Measurements from ENCODE around the gene TRAF3. TPM values are rescaled to one million over a fixed set of nuclear protein-coding genes. Genes with fewer than 3 reads are reported as not detected.

TRAF3 gene
- total RNA-seq, 2 donors from 2014 or later = 14.5 to 28.7 TPM

GRCh38 chr14:102911991-102912761 lies 134.9 kb downstream of the TRAF3 start:
- no peaks in the 10 kb centered on the region for H3K27me3 ChIP-seq (replicated peaks; ENCODE audit: insufficient read depth)
- no peak for DNase-seq (ENCODE audit: low spot score)
- H3K4me1 ChIP-seq (ENCODE audit: control insufficient read depth in 1 of 2, low read depth in 2 of 2) = no peaks in the 10 kb centered on the region
- no peak overlapping the region for H3K4me3 ChIP-seq
- H3K36me3 ChIP-seq = no peaks in the 10 kb centered on the region
- H3K9me3 ChIP-seq = no peaks in the 10 kb centered on the region
- ATAC-seq (ENCODE audit: insufficient number of reproducible peaks, low FRiP score, low read depth) = no peak
- no peak for TF ChIP-seq CTCF (IDR thresholded peaks at IDR 0.05)
- no peak overlapping the region for H3K27ac ChIP-seq

- no peak overlapping the region for H3K27ac ChIP-seq
- TF ChIP-seq CTCF (IDR thresholded peaks at IDR 0.05) = no peak
- no peaks in the 10 kb centered on the region for H3K36me3 ChIP-seq
- no peaks in the 10 kb centered on the region for H3K27me3 ChIP-seq (replicated peaks; ENCODE audit: insufficient read depth)
- H3K4me1 ChIP-seq (ENCODE audit: control insufficient read depth in 1 of 2, low read depth in 2 of 2) = no peaks in the 10 kb centered on the region
- ATAC-seq (ENCODE audit: insufficient number of reproducible peaks, low FRiP score, low read depth) (no peak), DNase-seq (ENCODE audit: low spot score) (no peak)
- no peaks in the 10 kb centered on the region for H3K9me3 ChIP-seq
- no peak overlapping the region for H3K4me3 ChIP-seq
Observed at GRCh38 chr14:102913341-102914211, 136.3 kb downstream of the TRAF3 start.

- H3K27ac ChIP-seq = no peak overlapping the region
- no peak for DNase-seq (ENCODE audit: low spot score)
- no peaks in the 10 kb centered on the region for H3K27me3 ChIP-seq (replicated peaks; ENCODE audit: insufficient read depth)
- H3K36me3 ChIP-seq = no peaks in the 10 kb centered on the region
- no peak for TF ChIP-seq CTCF (IDR thresholded peaks at IDR 0.05)
- H3K4me1 ChIP-seq (ENCODE audit: control insufficient read depth in 1 of 2, low read depth in 2 of 2) = no peaks in the 10 kb centered on the region
- no peaks in the 10 kb centered on the region for H3K9me3 ChIP-seq
- ATAC-seq (ENCODE audit: insufficient number of reproducible peaks, low FRiP score, low read depth) = no peak
- H3K4me3 ChIP-seq = no peak overlapping the region
Observed at GRCh38 chr14:102914474-102915291, 137.4 kb downstream of the TRAF3 start.

- Histone ChIP-seq H3K36me3 (no peaks in the 10 kb centered on the region), H3K27me3 (replicated peaks; ENCODE audit: insufficient read depth) (no peaks in the 10 kb centered on the region), H3K4me1 (ENCODE audit: control insufficient read depth in 1 of 2, low read depth in 2 of 2) (no peaks in the 10 kb centered on the region), H3K27ac (no peak overlapping the region), H3K9me3 (no peaks in the 10 kb centered on the region), H3K4me3 (no peak overlapping the region)
- DNase-seq (ENCODE audit: low spot score) (no peak), ATAC-seq (ENCODE audit: insufficient number of reproducible peaks, low FRiP score, low read depth) (no peak)
- TF ChIP-seq CTCF (IDR thresholded peaks at IDR 0.05) = no peak
Observed at GRCh38 chr14:102915292-102916110, 138.3 kb downstream of the TRAF3 start.
